Immature natural killer cell (primary cell): Measurements from ENCODE around the gene ELK1. TPM values are rescaled to one million over a fixed set of nuclear protein-coding genes. Genes with fewer than 3 reads are reported as not detected.

Source experiments
- DNase-seq, 3 donors: peaks; one replicate each; pipeline ENCODE4 v3.0.0; 2022; ENCODE audit warnings: mixed read lengths in 1 of 3
- H3K27ac Mint-ChIP-seq, 6 donors: one replicate each; pipeline ENCODE4 v1.8.0; 2020; ENCODE audit warnings: mixed read lengths in 6 of 6, mild to moderate bottlenecking in 5 of 6, inconsistent platforms in 4 of 6, moderate library complexity in 3 of 6
- H3K27me3 Mint-ChIP-seq, 3 donors: one replicate each; pipeline ENCODE4 v1.8.0; 2020 to 2021; ENCODE audit warnings: low read depth in 3 of 3, mild to moderate bottlenecking in 3 of 3, mixed read lengths in 3 of 3, moderate library complexity in 3 of 3, inconsistent platforms in 1 of 3
- H3K36me3 Mint-ChIP-seq, 3 donors: one replicate each; pipeline ENCODE4 v1.8.0; 2020; ENCODE audit warnings: mixed read lengths in 3 of 3, inconsistent platforms in 2 of 3, mild to moderate bottlenecking in 2 of 3
- H3K4me1 Mint-ChIP-seq, 2 donors: one replicate each; pipeline ENCODE4 v1.8.0; 2020; ENCODE audit warnings: inconsistent platforms in 2 of 2, mild to moderate bottlenecking in 2 of 2, mixed read lengths in 2 of 2, moderate library complexity in 1 of 2
- H3K4me3 Mint-ChIP-seq, 5 donors: one replicate each; pipeline ENCODE4 v1.8.0; 2020; ENCODE audit warnings: mild to moderate bottlenecking in 5 of 5, mixed read lengths in 5 of 5, inconsistent platforms in 3 of 5, moderate library complexity in 3 of 5
- H3K9me3 Mint-ChIP-seq, 6 donors: one replicate each; pipeline ENCODE4 v1.8.0; 2020; ENCODE audit warnings: mild to moderate bottlenecking in 6 of 6, mixed read lengths in 6 of 6, inconsistent platforms in 4 of 6, moderate library complexity in 3 of 6
- polyA plus RNA-seq, 3 donors: library from polyadenylated mRNA; unstranded; fragments of 300-500 nt; fragmentation: Illumina TruSeq; gene quantifications; one replicate each; pipeline ENCODE4 v1.2.3, GENCODE V29; 2021

Gene ELK1
- polyA plus RNA-seq, 3 donors from 2014 or later: 8.4 to 9.4 (median 9.1) TPM

DNA sequence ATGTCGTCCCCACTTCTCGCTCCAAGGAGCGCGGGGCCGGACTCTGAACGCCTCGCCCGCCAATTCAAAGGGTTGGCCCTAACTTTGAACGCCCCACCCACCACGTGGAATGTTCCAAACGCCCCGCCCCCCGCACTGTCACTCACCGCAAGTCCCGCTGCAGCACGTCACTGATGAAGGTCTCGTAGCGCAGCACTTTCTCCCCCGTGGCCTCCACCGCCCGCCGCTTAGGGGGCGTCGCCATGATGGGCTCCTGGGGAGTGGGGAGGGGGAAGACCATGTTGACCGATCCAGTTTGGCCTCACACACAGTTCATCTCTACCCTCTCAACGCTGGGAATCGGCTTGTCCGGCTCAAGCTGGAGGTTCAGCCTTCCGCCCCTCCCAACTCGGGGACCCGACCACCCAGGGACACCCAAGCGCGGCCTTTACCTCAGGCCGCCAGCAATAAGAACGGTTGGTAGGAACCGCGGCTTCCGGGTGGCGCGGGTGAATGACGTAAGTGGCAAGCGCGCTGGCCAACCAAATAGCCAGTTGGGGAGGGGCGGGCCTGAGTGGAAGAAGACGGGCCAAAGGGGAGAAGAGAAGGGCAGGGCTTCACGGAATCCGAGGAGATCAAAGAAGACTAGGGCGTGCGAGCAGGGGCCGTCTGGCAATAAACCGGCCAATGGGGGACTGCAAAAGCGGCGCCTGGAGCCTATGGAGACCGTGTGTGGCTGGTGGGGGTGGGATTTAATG is 8.5 kb upstream of the ELK1 start, which contains the start of gene UXT:
TSS of gene UXT (minus strand) at position 497 of the 737 bp plus-strand sequence. CDS start at position 244, 253 bp downstream.
- Mint-ChIP-seq H3K27ac (peak within 1 kb of the TSS; percentile 96 to 98 (median 97)), H3K9me3 (peaks cover 0 to 1% (median 0%) of the 10 kb centered on the region in 6 donors)

DNA sequence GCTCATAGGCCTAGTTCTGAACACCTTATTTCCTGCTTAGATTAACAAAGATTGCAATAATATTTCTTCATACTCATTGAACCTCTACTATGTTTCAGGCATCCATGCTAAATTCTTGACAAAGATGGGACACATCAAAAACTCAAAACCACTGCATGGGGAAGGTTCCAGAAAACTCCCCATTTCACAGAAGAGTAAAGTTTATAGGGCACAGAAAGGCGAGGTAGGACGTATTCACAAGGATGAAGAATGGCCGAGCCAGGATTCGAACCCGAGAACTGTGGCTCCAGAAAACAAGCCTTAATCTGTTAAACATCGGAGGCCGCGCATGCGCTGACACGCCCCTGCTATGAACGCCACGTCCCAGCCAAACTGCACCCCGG is 7.9 kb upstream of the ELK1 start:
- Mint-ChIP-seq H3K27me3 (peaks cover 10 to 12% (median 10%) of the 10 kb centered on the region in 3 donors), H3K4me3 (peak overlapping the region; percentile 91 to 96 (median 91)), H3K4me1 (peaks cover 12% of the 10 kb centered on the region in 2 donors), H3K27ac (peak overlapping the region; percentile 96 to 98 (median 97)), H3K36me3 (peaks cover 0 to 15% (median 10%) of the 10 kb centered on the region in 3 donors), H3K9me3 (peaks cover 0 to 1% (median 0%) of the 10 kb centered on the region in 6 donors)
- no peak for DNase-seq

More for the DNA sequence above, 8.5 kb upstream of the ELK1 start, which contains the start of gene UXT:
- Mint-ChIP-seq H3K4me1 (peaks cover 12% of the 10 kb centered on the region in 2 donors), H3K27me3 (peaks cover 10 to 12% (median 10%) of the 10 kb centered on the region in 3 donors), H3K36me3 (peaks cover 0 to 10% (median 10%) of the 10 kb centered on the region in 3 donors), H3K4me3 (peak within 1 kb of the TSS; percentile 91 to 96 (median 91))
- DNase-seq: peak; percentile 90 to 92 (median 92)

DNA sequence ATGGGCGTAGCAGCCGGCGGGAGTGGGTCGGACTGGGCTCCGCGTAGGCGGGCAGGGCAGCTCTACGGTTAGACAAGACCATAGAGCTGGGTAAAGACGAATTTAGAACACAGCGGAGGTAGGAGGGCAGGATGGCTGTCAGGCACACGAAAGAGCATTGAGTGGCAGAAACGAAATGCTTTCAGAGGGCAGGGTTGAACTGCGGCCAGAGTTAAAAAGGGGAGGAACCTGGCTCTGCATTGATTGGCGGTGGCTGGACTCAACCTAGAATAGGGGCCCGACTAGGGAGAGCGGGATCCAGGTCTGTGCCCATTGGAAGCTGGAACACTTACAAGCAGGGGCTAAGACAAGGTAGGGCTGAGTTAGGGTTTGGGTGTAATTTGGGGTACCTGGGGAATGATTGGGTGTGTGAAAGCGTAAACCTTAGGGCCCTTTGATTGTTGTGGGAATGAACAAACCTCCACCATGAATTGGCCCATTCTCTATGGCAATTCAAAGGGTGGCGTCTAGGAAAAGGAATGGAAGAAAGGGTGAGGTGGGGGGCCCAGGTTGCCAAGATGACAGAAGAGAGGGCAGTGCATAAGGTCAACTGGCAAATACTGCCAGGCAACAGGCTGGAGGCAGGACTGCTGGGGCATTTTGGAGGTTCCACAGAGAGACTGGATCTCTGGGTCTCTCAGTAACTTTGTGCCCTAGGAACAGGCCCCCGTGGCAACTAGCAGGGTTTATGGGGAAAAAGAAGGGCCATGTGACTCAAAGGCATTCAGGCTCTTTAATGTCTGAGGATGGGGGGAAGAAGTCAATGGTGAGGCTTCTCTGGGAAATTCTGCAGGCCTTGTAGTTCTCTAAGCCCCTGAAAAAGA is 911 bp upstream of the ELK1 start:
- peaks cover 4 to 11% (median 4%) of the 10 kb centered on the region in 3 donors for H3K27me3 Mint-ChIP-seq
- no peak for DNase-seq

DNA sequence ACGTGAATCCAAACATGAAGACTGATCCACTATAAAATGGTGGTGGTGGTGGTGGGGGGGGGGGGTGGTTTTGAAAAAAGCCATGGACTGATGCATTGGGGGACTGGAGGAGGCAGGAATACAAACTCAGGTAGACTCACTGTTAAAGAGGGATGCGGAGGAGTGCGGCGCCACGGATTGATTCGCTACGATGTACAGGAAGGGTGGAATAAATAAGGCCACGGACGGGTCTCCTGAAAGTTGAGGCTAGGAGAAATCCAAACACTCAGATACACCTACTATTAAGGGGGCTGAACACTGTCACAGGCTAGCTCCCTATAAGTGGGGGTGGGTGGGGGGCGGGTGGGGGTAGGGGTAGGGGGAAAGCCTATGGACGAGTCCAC is 591 bp downstream of the ELK1 start:
- Mint-ChIP-seq H3K36me3 (peaks cover 0 to 9% (median 9%) of the 10 kb centered on the region in 3 donors), H3K4me1 (peaks cover 24 to 26% of the 10 kb centered on the region in 2 donors)

More for the DNA sequence above, 911 bp upstream of the ELK1 start:
- Mint-ChIP-seq H3K9me3 (peaks cover 0 to 1% (median 0%) of the 10 kb centered on the region in 6 donors), H3K36me3 (peaks cover 0 to 15% (median 13%) of the 10 kb centered on the region in 3 donors), H3K4me1 (peaks cover 23 to 26% of the 10 kb centered on the region in 2 donors), H3K4me3 (peak overlapping the region; percentile 83 to 98 (median 88)), H3K27ac (peak overlapping the region; percentile 88 to 97 (median 94))

DNA sequence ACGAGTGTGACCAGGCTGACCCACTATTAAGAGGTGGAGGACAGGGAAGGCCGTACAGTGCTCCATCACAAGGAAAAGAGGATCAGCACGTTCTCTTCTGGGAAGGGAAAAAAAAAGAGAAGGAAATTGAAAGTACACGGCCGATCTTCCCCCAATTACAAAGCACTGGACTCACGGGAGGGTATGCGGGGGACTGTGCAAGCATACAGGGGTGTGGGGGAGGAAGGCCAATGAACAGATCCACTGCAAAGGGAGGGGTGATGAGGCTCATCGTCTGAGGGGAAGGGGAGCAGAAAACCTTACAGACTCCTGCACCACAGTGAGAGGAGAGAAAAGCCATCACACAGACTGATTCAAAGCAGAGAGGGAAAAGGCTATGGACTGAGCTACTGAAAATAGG is 1.1 kb downstream of the ELK1 start:
- H3K27ac Mint-ChIP-seq: peak overlapping the region in 5 of 6 donors; percentile 56 to 94 (median 66)
- no peaks in the 10 kb centered on the region for H3K9me3 Mint-ChIP-seq
- DNase-seq: no peak
- peaks cover 25 to 26% of the 10 kb centered on the region in 2 donors for H3K4me1 Mint-ChIP-seq
- H3K36me3 Mint-ChIP-seq: peaks cover 0 to 13% (median 12%) of the 10 kb centered on the region in 3 donors
- H3K27me3 Mint-ChIP-seq: peaks cover 4 to 14% (median 7%) of the 10 kb centered on the region in 3 donors
- H3K4me3 Mint-ChIP-seq: peak overlapping the region; percentile 72 to 98 (median 83)

More for the DNA sequence above, 591 bp downstream of the ELK1 start:
- H3K4me3 Mint-ChIP-seq: peak overlapping the region; percentile 83 to 98 (median 88)
- H3K27me3 Mint-ChIP-seq: peaks cover 4 to 13% (median 5%) of the 10 kb centered on the region in 3 donors
- DNase-seq: no peak
- H3K9me3 Mint-ChIP-seq: no peaks in the 10 kb centered on the region
- peak overlapping the region in 5 of 6 donors; percentile 51 to 94 (median 71) for H3K27ac Mint-ChIP-seq

DNA sequence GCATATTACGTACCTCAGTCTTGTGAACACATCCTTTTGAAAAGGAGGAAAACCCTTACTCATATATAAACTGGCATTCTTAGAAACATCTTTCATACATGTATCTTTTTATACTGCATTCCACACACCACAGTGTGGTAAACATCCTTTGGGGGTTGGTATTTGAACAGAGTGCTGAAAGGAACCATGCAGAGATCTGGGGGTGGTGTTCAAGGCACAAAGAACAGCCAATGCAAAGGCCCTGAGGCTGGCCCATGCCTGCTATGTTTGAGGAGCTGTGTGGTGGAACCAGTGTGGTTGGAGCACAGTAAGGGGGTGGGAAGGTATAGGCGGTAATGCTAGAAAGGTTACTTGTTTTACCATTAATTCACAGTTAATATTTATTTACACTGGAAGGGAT is 2.0 kb downstream of the ELK1 start:
- peaks cover 4 to 14% (median 8%) of the 10 kb centered on the region in 3 donors for H3K27me3 Mint-ChIP-seq
- no peak overlapping the region for H3K4me3 Mint-ChIP-seq
- peaks cover 0 to 13% (median 8%) of the 10 kb centered on the region in 3 donors for H3K36me3 Mint-ChIP-seq
- H3K9me3 Mint-ChIP-seq: no peaks in the 10 kb centered on the region
- no peak overlapping the region for H3K27ac Mint-ChIP-seq
- DNase-seq: no peak
- peaks cover 25 to 26% of the 10 kb centered on the region in 2 donors for H3K4me1 Mint-ChIP-seq

DNA sequence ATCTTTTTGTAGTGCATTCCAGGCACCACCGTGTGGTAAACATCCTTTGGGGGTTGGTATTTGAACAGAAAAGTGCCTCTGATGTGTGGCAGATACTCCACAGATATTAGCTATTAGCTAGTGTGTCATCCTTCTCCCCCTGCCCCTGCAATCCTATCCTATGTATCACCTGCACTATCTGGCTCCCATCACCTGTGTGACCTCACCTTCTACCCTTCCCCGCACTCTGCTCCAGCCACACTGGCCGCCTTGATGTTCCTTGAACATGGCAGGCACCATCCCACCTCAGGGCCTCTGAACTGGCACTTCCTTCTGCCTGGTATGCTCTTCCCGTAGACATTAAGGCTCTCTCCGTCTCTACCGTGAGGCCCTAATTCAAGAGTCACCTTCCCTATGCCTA is 3.7 kb downstream of the ELK1 start:
- H3K27ac Mint-ChIP-seq: no peak overlapping the region
- no peak overlapping the region for H3K4me3 Mint-ChIP-seq
- H3K9me3 Mint-ChIP-seq: no peaks in the 10 kb centered on the region
- DNase-seq: no peak
- peaks cover 4 to 12% (median 8%) of the 10 kb centered on the region in 3 donors for H3K27me3 Mint-ChIP-seq
- H3K36me3 Mint-ChIP-seq: peaks cover 0 to 16% (median 9%) of the 10 kb centered on the region in 3 donors
- H3K4me1 Mint-ChIP-seq: peaks cover 25 to 26% of the 10 kb centered on the region in 2 donors

DNA sequence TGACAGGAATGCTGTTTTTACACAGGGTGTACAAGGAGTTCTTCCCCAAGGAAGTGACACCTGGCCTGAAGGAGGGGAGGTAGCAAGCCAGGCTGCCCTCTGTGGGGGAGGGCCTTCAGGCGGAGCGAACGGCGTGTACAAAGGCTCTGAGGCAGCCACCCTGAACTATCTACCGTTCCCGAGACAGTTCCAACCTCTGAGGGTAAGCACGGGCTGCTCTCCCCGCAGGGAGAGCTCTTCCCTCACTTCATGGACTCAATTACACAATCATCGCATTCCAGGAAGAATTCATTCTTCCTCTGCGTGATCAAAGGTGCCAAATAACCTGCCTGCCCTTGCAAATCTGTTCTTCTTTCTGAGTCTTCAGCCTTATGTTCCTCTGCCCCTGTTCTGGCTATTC is 4.8 kb downstream of the ELK1 start:
- DNase-seq: no peak
- H3K27ac Mint-ChIP-seq: no peak overlapping the region
- no peaks in the 10 kb centered on the region for H3K9me3 Mint-ChIP-seq
- no peak overlapping the region for H3K4me3 Mint-ChIP-seq
- H3K27me3 Mint-ChIP-seq: peaks cover 2 to 10% (median 5%) of the 10 kb centered on the region in 3 donors
- peaks cover 4 to 18% (median 16%) of the 10 kb centered on the region in 3 donors for H3K36me3 Mint-ChIP-seq
- peaks cover 16 to 17% of the 10 kb centered on the region in 2 donors for H3K4me1 Mint-ChIP-seq

DNA sequence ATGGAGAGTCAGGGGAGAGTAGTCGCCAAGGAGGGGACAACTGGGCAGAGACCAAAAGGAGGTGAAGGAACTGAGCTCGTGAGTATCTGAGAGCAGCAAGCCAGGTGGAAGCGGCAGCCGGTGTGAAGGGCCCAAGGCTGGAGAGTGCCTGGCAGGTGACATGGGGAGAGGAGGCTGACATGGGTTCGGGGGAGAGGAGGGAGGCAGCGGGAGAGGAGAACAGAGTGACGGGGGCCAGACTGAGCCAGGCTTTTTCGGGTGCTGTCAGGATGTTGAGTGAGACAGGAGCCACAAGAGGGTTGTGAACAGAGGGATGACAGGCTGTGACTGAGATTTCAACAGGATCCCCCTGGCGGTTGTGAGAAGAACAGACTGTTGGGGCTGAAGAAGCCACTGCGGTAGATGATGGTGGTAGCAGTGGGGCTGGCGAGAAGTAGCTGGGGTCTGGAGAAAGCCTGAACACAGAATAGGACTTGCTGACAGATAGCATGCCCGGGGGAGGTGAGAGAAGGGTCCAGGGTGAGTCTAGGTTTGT is 5.7 kb downstream of the ELK1 start:
- DNase-seq: peak in 2 of 3 donors; percentile 9 to 27
- H3K36me3 Mint-ChIP-seq: peaks cover 13 to 27% (median 25%) of the 10 kb centered on the region in 3 donors

DNA sequence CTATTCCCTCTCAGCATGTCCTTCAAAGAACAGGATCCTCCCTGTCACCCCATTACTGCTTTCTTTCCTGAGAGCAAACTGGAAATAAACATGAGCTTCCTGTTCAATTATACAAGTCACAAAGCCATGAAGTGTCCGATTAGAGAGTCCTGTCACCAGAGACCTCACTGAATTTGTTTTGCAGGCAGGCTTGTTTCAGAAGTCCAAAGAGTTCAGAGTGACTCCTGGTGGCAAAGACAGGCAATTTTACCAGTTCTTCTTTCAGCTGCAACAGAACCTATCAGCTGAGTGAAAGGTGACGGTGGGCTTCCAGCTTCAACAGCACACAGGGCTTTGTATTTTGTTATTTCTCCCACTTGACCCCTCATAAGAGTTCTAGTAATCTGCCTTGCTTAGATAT is 6.4 kb downstream of the ELK1 start:
- Mint-ChIP-seq H3K4me3 (no peak overlapping the region), H3K36me3 (peaks cover 17 to 34% (median 32%) of the 10 kb centered on the region in 3 donors), H3K27me3 (peaks cover 3 to 6% (median 4%) of the 10 kb centered on the region in 3 donors), H3K4me1 (peaks cover 7 to 8% of the 10 kb centered on the region in 2 donors), H3K27ac (no peak overlapping the region), H3K9me3 (peaks cover 0 to 1% (median 0%) of the 10 kb centered on the region in 6 donors)
- no peak for DNase-seq

More for the DNA sequence above, 5.7 kb downstream of the ELK1 start:
- Mint-ChIP-seq H3K9me3 (peaks cover 0 to 1% (median 0%) of the 10 kb centered on the region in 6 donors), H3K27ac (no peak overlapping the region), H3K27me3 (peaks cover 3 to 4% (median 4%) of the 10 kb centered on the region in 3 donors), H3K4me1 (peaks cover 14% of the 10 kb centered on the region in 2 donors), H3K4me3 (no peak overlapping the region)

DNA sequence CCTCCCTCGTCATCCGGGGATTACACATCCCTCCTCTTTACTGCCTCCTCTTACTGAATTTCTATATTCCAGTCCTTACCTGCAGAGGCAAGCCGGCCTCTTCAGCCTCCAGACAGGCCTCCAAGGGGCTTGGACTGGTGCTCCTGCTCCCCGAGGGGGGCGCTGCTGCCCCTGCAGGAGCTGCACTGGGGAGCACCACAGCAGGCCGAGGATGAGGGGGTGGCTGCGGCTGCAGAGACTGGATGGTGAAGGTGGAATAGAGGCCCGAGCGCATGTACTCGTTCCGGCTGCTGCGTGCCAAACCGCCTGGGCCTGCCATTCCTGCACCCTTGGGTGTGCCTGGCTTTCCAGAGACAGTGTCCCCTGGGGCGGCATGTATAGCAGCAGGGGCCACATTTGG is 11.5 kb downstream of the ELK1 start:
- Mint-ChIP-seq H3K27ac (no peak overlapping the region), H3K9me3 (peaks cover 0 to 1% (median 0%) of the 10 kb centered on the region in 6 donors)

DNA sequence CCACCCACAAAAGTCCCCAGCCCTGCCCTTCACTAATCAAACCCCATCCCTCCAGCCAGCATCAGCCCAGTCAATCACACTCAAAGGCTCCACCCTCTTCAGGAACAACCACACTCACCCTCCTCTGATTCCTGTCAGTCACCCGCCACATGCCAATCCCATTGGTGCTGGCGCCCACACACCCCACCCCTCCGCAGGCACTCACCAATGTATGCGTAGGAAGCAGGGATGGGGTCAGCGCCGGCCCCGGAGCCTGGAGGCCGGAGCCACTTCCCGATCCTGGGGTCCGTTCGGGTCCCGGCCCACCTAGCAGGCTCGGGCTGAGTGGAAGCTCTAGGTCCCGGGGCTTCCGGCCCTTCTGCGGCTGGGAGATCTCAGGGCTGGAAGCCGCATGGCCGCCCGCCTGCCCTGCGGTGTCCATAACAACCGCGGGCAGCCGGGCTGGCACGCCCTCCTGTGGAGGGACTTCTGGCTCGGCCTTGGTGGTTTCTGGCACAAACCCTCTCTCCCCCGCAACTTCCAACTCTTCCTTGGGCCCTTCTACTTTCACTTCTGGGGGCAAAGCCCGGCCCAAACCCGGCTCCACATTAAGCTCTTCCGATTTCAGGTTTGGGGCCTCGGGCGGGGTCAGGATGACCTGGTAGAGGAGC is 12.7 kb downstream of the ELK1 start:
- Mint-ChIP-seq H3K9me3 (peaks cover 0 to 1% (median 0%) of the 10 kb centered on the region in 6 donors), H3K27me3 (peaks cover 3 to 7% (median 7%) of the 10 kb centered on the region in 3 donors), H3K36me3 (peaks cover 17 to 45% (median 42%) of the 10 kb centered on the region in 3 donors), H3K27ac (peak overlapping the region in 1 of 6 donors; percentile 7), H3K4me3 (no peak overlapping the region), H3K4me1 (peaks cover 0 to 1% of the 10 kb centered on the region in 2 donors)
- DNase-seq: no peak

More for the DNA sequence above, 11.5 kb downstream of the ELK1 start:
- no peak for DNase-seq
- Mint-ChIP-seq H3K36me3 (peaks cover 17 to 45% (median 42%) of the 10 kb centered on the region in 3 donors), H3K27me3 (peaks cover 3 to 7% (median 6%) of the 10 kb centered on the region in 3 donors), H3K4me1 (no peaks in the 10 kb centered on the region), H3K4me3 (no peak overlapping the region)
